ENCODE results near the gene RNASE4.

Gene RNASE4

DNA sequence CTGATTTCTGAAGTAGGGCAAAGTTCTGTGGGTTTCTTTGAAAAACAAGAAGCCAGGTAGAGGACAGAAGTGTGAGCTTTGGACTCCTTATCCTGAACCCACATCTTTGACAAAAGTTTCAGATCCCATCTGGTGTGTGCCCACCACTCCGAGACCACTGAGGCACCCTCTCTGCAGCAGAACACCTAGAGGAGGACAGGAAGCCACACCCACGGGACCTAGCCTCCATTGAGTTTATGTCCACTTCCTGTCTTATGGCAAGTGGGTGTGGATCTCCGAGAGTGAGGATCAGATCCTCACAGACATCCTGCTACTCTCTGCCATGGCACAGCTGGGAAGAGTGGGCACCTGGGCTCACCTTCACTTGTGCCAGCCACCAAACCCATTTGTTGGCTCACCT is 26.1 kb upstream of the RNASE4 start:
- Histone ChIP-seq H3K4me1 (ENCODE audit: control insufficient read depth, low read length) (peaks cover 5% of the 10 kb centered on the region), H3K27ac (ENCODE audit: low read depth, low read length) (no peak overlapping the region), H3K4me3 (ENCODE audit: low read length) (no peak overlapping the region)

DNA sequence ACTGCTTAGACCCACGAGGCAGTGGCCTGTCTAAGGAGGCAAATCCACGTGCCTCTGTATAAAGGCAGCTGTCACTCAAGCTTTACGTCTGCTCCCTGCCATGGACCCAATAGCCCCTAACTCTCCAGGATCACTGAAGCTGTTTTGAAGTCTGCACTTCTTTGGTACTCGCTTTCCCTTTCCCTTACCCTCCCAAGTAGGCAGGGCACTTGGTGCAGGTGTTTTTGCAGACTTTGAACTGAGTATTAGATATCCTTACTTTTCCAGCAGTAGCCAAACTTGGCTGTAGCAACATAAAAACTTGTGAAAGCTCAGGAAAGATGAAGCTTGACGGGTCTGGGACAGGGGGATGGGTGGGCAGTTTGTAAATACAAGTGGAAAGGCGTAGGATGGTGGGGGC is 25.0 kb upstream of the RNASE4 start:
- no peak for TF ChIP-seq EZH2phosphoT487 (IDR thresholded peaks at IDR 0.05; ENCODE audit: borderline replicate concordance, low read length)
- TF ChIP-seq, protein P1, sequence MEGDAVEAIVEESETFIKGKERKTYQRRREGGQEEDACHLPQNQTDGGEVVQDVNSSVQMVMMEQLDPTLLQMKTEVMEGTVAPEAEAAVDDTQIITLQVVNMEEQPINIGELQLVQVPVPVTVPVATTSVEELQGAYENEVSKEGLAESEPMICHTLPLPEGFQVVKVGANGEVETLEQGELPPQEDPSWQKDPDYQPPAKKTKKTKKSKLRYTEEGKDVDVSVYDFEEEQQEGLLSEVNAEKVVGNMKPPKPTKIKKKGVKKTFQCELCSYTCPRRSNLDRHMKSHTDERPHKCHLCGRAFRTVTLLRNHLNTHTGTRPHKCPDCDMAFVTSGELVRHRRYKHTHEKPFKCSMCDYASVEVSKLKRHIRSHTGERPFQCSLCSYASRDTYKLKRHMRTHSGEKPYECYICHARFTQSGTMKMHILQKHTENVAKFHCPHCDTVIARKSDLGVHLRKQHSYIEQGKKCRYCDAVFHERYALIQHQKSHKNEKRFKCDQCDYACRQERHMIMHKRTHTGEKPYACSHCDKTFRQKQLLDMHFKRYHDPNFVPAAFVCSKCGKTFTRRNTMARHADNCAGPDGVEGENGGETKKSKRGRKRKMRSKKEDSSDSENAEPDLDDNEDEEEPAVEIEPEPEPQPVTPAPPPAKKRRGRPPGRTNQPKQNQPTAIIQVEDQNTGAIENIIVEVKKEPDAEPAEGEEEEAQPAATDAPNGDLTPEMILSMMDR (IDR thresholded peaks at IDR 0.05; ENCODE audit: low read depth, low read length, poor library complexity, severe bottlenecking), result no peak
- Histone ChIP-seq H3F3A (ENCODE audit: control insufficient read depth, insufficient read depth) (no peaks in the 10 kb centered on the region), H3K79me2 (ENCODE audit: control insufficient read depth, low read length) (no peaks in the 10 kb centered on the region), H3K4me3 (ENCODE audit: low read length) (no peak overlapping the region), H3K27ac (ENCODE audit: low read depth, low read length) (no peak overlapping the region), H3K9me2 (replicated peaks; ENCODE audit: control insufficient read depth, low read length) (no peaks in the 10 kb centered on the region), H3K4me2 (ENCODE audit: low read length) (no peak overlapping the region), H3K36me3 (ENCODE audit: control insufficient read depth, low read length) (no peaks in the 10 kb centered on the region), H4K20me1 (ENCODE audit: control insufficient read depth, insufficient read depth, low read depth, low read length) (no peaks in the 10 kb centered on the region), H3K4me1 (ENCODE audit: control insufficient read depth, low read length) (peaks cover 11% of the 10 kb centered on the region), H3K9me3 (ENCODE audit: control insufficient read depth, insufficient read depth, low read length) (no peaks in the 10 kb centered on the region), H3K27me3 (ENCODE audit: control insufficient read depth, low read length) (peaks cover 38% of the 10 kb centered on the region)

More for the DNA sequence above, 26.1 kb upstream of the RNASE4 start:
- H3F3A ChIP-seq (ENCODE audit: control insufficient read depth, insufficient read depth), result no peaks in the 10 kb centered on the region
- H4K20me1 ChIP-seq (ENCODE audit: control insufficient read depth, insufficient read depth, low read depth, low read length), result no peaks in the 10 kb centered on the region
- no peak overlapping the region for H3K4me2 ChIP-seq (ENCODE audit: low read length)
- no peaks in the 10 kb centered on the region for H3K9me2 ChIP-seq (replicated peaks; ENCODE audit: control insufficient read depth, low read length)
- no peaks in the 10 kb centered on the region for H3K36me3 ChIP-seq (ENCODE audit: control insufficient read depth, low read length)
- H3K9me3 ChIP-seq (ENCODE audit: control insufficient read depth, insufficient read depth, low read length), result no peaks in the 10 kb centered on the region
- no peaks in the 10 kb centered on the region for H3K79me2 ChIP-seq (ENCODE audit: control insufficient read depth, low read length)
- no peak for TF ChIP-seq EZH2phosphoT487 (IDR thresholded peaks at IDR 0.05; ENCODE audit: borderline replicate concordance, low read length)
- TF ChIP-seq, protein P1 (IDR thresholded peaks at IDR 0.05; ENCODE audit: low read depth, low read length, poor library complexity, severe bottlenecking), result no peak
- H3K27me3 ChIP-seq (ENCODE audit: control insufficient read depth, low read length), result peaks cover 40% of the 10 kb centered on the region

DNA sequence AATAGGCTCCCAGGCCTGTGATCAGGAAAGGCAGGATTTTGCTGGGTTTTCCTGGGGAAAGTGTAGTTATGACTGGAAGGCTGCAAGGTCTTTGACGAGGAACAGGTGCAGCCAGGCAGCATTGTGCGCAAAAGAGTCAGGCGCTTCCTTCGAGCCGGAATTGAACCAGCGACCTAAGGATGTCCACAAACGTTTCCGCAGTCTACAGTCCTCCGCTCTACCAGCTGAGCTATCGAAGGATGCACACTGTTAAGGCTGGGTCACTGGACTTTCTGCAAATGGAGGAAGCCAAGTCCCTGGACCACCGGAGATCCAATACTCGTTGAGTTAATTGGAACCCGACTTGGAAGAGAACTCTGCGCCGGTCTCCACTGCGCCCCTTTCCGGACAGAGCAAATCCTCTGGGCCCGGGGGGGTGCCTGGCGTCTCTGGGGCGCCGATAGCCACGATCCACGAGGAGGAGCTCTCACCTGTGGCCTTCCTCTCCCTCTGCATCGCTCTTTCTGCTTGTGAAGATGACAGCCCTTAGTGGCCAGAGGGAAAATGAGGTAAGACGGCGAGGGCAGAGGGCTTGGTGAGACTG is 24.5 kb upstream of the RNASE4 start:
- H3K36me3 ChIP-seq (ENCODE audit: control insufficient read depth, low read length), result no peaks in the 10 kb centered on the region
- TF ChIP-seq, protein P1 (IDR thresholded peaks at IDR 0.05; ENCODE audit: low read depth, low read length, poor library complexity, severe bottlenecking), result no peak
- no peak for TF ChIP-seq EZH2phosphoT487 (IDR thresholded peaks at IDR 0.05; ENCODE audit: borderline replicate concordance, low read length)
- H3K4me3 ChIP-seq (ENCODE audit: low read length), result no peak overlapping the region
- H3K4me2 ChIP-seq (ENCODE audit: low read length), result no peak overlapping the region
- H3K4me1 ChIP-seq (ENCODE audit: control insufficient read depth, low read length), result peaks cover 11% of the 10 kb centered on the region
- no peaks in the 10 kb centered on the region for H3K9me3 ChIP-seq (ENCODE audit: control insufficient read depth, insufficient read depth, low read length)
- no peaks in the 10 kb centered on the region for H3F3A ChIP-seq (ENCODE audit: control insufficient read depth, insufficient read depth)
- no peaks in the 10 kb centered on the region for H4K20me1 ChIP-seq (ENCODE audit: control insufficient read depth, insufficient read depth, low read depth, low read length)
- peaks cover 38% of the 10 kb centered on the region for H3K27me3 ChIP-seq (ENCODE audit: control insufficient read depth, low read length)
- no peaks in the 10 kb centered on the region for H3K79me2 ChIP-seq (ENCODE audit: control insufficient read depth, low read length)
- no peaks in the 10 kb centered on the region for H3K9me2 ChIP-seq (replicated peaks; ENCODE audit: control insufficient read depth, low read length)
- no peak overlapping the region for H3K27ac ChIP-seq (ENCODE audit: low read depth, low read length)
